Fibroblast of peridontal ligament (primary cell): ENCODE measurements around the gene CENPL.

Experiments
- DNase-seq: peaks from one replicate; pipeline ENCODE4 v3.0.0-alpha.2; 2010; ENCODE audit errors: extremely low read depth

The CENPL gene

DNA sequence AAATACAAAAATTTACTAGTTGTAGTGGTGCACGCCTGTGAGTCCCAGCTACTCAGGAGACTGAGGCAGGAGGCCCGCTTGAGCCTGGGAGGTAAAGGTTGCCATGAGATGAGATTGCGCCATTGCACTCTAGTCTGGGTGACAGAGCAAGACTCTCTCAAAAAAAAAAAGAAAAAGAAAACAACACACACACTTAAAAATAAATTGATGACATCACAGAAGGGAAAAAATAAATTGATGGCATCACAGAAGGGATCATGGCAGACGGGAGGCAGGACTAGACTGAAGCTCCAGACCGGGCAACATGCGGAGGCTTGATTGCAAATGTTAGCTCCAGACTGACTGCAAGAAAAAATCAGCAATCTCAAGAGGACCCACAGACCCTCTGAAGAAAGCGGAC lies 66.6 kb downstream of the CENPL start:
- DNase-seq: no peak

DNA sequence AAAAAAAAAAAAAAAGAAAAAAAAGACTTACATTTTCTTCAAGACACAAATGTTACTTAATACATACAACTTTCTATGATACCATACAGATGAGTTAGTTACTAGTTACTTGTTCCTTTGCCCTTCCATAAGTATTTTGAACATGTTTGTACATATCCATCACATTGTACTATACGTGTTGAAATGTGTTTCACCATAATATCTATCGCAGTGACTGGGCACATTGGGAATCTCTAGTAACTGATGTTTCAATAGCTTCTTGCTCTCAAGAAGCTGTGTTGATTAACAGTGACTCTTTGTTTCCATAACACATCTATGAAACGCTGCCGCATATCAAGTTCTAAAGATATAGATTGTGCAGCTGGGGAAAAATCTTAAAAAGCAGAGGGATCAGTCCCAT lies 67.0 kb downstream of the CENPL start:
- DNase-seq: no peak

- DNase-seq: no peak
Measured at GRCh38 chr1:173753830-173754229, 70.9 kb downstream of the CENPL start.
